Measurements from ENCODE around the gene TRPC4AP.

DNA sequence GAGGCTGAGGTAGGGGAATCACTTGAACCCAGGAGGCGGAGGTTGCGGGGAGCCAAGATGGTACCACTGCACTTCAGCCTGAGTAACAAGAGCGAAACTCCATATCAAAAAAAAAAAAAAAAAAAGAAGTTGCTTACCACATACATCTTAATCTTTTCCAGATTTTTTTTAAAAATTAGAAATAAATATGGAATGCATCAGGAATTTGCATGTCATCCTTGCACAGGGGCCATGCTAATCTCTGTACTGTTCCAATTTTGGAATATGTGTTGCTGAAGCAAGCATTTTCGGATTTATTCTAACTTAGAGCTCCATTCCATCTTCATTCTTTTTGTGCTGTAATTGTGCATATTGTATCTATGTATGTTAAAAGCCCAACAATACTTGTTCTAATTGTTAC lies 62.5 kb downstream of the TRPC4AP start:
- TF ChIP-seq, protein P1, sequence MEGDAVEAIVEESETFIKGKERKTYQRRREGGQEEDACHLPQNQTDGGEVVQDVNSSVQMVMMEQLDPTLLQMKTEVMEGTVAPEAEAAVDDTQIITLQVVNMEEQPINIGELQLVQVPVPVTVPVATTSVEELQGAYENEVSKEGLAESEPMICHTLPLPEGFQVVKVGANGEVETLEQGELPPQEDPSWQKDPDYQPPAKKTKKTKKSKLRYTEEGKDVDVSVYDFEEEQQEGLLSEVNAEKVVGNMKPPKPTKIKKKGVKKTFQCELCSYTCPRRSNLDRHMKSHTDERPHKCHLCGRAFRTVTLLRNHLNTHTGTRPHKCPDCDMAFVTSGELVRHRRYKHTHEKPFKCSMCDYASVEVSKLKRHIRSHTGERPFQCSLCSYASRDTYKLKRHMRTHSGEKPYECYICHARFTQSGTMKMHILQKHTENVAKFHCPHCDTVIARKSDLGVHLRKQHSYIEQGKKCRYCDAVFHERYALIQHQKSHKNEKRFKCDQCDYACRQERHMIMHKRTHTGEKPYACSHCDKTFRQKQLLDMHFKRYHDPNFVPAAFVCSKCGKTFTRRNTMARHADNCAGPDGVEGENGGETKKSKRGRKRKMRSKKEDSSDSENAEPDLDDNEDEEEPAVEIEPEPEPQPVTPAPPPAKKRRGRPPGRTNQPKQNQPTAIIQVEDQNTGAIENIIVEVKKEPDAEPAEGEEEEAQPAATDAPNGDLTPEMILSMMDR (conservative IDR thresholded peaks at IDR 0.05; ENCODE audit: low read length): no peak
- no peak for TF ChIP-seq EZH2phosphoT487 (IDR thresholded peaks at IDR 0.05; ENCODE audit: borderline replicate concordance)

All from Loucy (cell line).